GM23338 (cell line): ENCODE results near the gene ARHGAP4. TPM values are rescaled to one million over a fixed set of nuclear protein-coding genes. Genes with fewer than 3 reads are reported as not detected.

ENCODE experiments used
- ATAC-seq: fragments of 200-7000 bp; cut with Tn5 transposase; 3 replicates; pipeline ENCODE4 v1.9.1; 2020
- DNase-seq: peaks from one replicate; pipeline ENCODE4 v3.0.0-alpha.2; 2015; ENCODE audit warnings: low spot score
- H2AFZ ChIP-seq: fragments of 200-600 bp; sonication (generic); 2 replicates; pipeline ENCODE4 v1.8.0; 2016; ENCODE audit warnings: antibody characterized with exemption, mild to moderate bottlenecking, moderate library complexity
- H3F3A ChIP-seq: fragments of 200-600 bp; sonication (generic); replicated peaks from 2 replicates; pipeline ENCODE4 v1.8.0; 2017; ENCODE audit warnings: antibody characterized with exemption, mixed run types, low read depth
- H3K27ac ChIP-seq: fragments of 200-600 bp; sonication (generic); 2 replicates; pipeline ENCODE4 v1.6.1; 2016; ENCODE audit warnings: low read depth
- H3K27me3 ChIP-seq: fragments of 200-600 bp; sonication (generic); 2 replicates; pipeline ENCODE4 v1.8.0; 2016; ENCODE audit warnings: mild to moderate bottlenecking, mixed run types, moderate library complexity; ENCODE audit not compliant: insufficient read depth
- H3K36me3 ChIP-seq: fragments of 200-600 bp; sonication (generic); 2 replicates; pipeline ENCODE4 v1.8.0; 2016; ENCODE audit warnings: mild to moderate bottlenecking; ENCODE audit not compliant: insufficient read depth
- H3K4me1 ChIP-seq: fragments of 200-600 bp; sonication (generic); 2 replicates; pipeline ENCODE4 v1.8.0; 2016; ENCODE audit warnings: mild to moderate bottlenecking, moderate library complexity; ENCODE audit not compliant: insufficient read depth
- H3K4me2 ChIP-seq: fragments of 200-600 bp; sonication (generic); 2 replicates; pipeline ENCODE4 v1.7.1; 2017; ENCODE audit warnings: mixed run types
- H3K4me3 ChIP-seq: fragments of 200-600 bp; sonication (generic); 2 replicates; pipeline ENCODE4 v1.6.1; 2016; ENCODE audit warnings: mixed run types
- H3K79me2 ChIP-seq: fragments of 200-600 bp; sonication (generic); replicated peaks from 2 replicates; pipeline ENCODE4 v1.8.0; 2017; ENCODE audit warnings: mild to moderate bottlenecking; ENCODE audit not compliant: insufficient read depth
- H3K9me2 ChIP-seq: fragments of 200-600 bp; sonication (generic); 2 replicates; pipeline ENCODE4 v1.8.0; 2017; ENCODE audit not compliant: insufficient read depth
- H4K20me1 ChIP-seq: fragments of 200-600 bp; sonication (generic); replicated peaks from 2 replicates; pipeline ENCODE4 v1.8.0; 2017; ENCODE audit warnings: mild to moderate bottlenecking; ENCODE audit not compliant: insufficient read depth
- H3K27ac Mint-ChIP-seq: 2 replicates; pipeline ENCODE4 v1.8.0; 2020; ENCODE audit warnings: inconsistent platforms, mild to moderate bottlenecking, moderate library complexity, mixed read lengths
- H3K27me3 Mint-ChIP-seq: 3 replicates; pipeline ENCODE4 v1.8.0; 2022; ENCODE audit warnings: low read depth, mild to moderate bottlenecking, moderate library complexity, mixed read lengths, inconsistent platforms; ENCODE audit not compliant: insufficient read depth, poor library complexity
- H3K36me3 Mint-ChIP-seq: 3 replicates; pipeline ENCODE4 v1.8.0; 2021; ENCODE audit warnings: low read depth, mild to moderate bottlenecking, inconsistent platforms, moderate library complexity, mixed read lengths
- H3K4me1 Mint-ChIP-seq: 3 replicates; pipeline ENCODE4 v1.8.0; 2020; ENCODE audit warnings: mild to moderate bottlenecking, inconsistent platforms, mixed read lengths
- H3K4me3 Mint-ChIP-seq: 3 replicates; pipeline ENCODE4 v1.8.0; 2021; ENCODE audit warnings: moderate library complexity, mild to moderate bottlenecking, inconsistent platforms, mixed read lengths
- H3K9me3 Mint-ChIP-seq: 3 replicates; pipeline ENCODE4 v1.8.0; 2020; ENCODE audit warnings: moderate library complexity, mild to moderate bottlenecking, inconsistent platforms, mixed read lengths
- CREB1 ChIP-seq: fragments of 250-450 bp; sonication (Bioruptor Pico); IDR thresholded peaks from 2 replicates; pipeline ENCODE4 v1.5.0; 2020; ENCODE audit warnings: low read depth, mild to moderate bottlenecking, moderate library complexity
- EZH2 ChIP-seq: fragments of 200-600 bp; sonication (generic); IDR thresholded peaks from one replicate; pipeline ENCODE4 v1.8.0; 2017; ENCODE audit warnings: antibody characterized with exemption, mild to moderate bottlenecking, low read depth; ENCODE audit not compliant: unreplicated experiment
- EZH2phosphoT487 ChIP-seq: fragments of 200-600 bp; sonication (generic); IDR thresholded peaks from one replicate; pipeline ENCODE4 v1.8.1; 2018; ENCODE audit warnings: antibody characterized with exemption; ENCODE audit not compliant: unreplicated experiment
- JUNB ChIP-seq: IDR thresholded peaks from one replicate; pipeline ENCODE4 v1.6.1; 2016; ENCODE audit warnings: antibody characterized with exemption; ENCODE audit not compliant: unreplicated experiment
- NANOG ChIP-seq: IDR thresholded peaks from 2 replicates; pipeline ENCODE4 v1.6.1; 2016; ENCODE audit warnings: antibody characterized with exemption, borderline replicate concordance
- POLR2AphosphoS5 ChIP-seq: IDR thresholded peaks from 2 replicates; pipeline ENCODE4 v1.6.1; 2016; ENCODE audit warnings: antibody characterized with exemption, low read depth
- STAT1 ChIP-seq: IDR thresholded peaks from one replicate; pipeline ENCODE4 v1.6.1; 2016; ENCODE audit warnings: antibody characterized with exemption; ENCODE audit not compliant: unreplicated experiment
- ZNF114 ChIP-seq: fragments of 250-450 bp; sonication (Bioruptor Pico); IDR thresholded peaks from 2 replicates; pipeline ENCODE4 v1.5.0; 2020; ENCODE audit warnings: mild to moderate bottlenecking, moderate library complexity
- ZNF331 ChIP-seq: fragments of 250-450 bp; sonication (Bioruptor Pico); IDR thresholded peaks from 2 replicates; pipeline ENCODE4 v1.5.0; 2020; ENCODE audit warnings: low read depth, mild to moderate bottlenecking, moderate library complexity
- polyA plus RNA-seq: library from polyadenylated mRNA; unstranded; fragments of >200 nt; fragmentation: Nextera tagmentation; extraction: Ambion mirVana; gene quantifications from 2 replicates; pipeline ENCODE4 v1.2.1, GENCODE V29; 2016
- total RNA-seq: library from RNA; depleted of rRNA; stranded (reverse); fragments of >200 nt; shearing (Covaris generic); gene quantifications from 2 replicates; pipeline ENCODE4 v1.2.3, GENCODE V29; 2014
- TF ChIP-seq, protein P1 (sequence below): fragments of 250-450 bp; sonication (Bioruptor Pico); IDR thresholded peaks from 2 replicates; pipeline ENCODE4 v1.5.0; 2020; ENCODE audit warnings: mild to moderate bottlenecking, moderate library complexity
- TF ChIP-seq, protein P2 (sequence below), 2 experiments: fragments of 200-600 bp in 1 of 2; sonication (generic) in 1 of 2; conservative IDR thresholded peaks; 2 replicates each; pipeline versions ENCODE4 v1.5.1 to v1.6.1; 2016 to 2017; ENCODE audit warnings: antibody characterized with exemption in 2 of 2, low read depth in 2 of 2, mild to moderate bottlenecking in 2 of 2, moderate library complexity in 1 of 2
- TF ChIP-seq, protein P3 (sequence below): IDR thresholded peaks from one replicate; pipeline ENCODE4 v1.6.1; 2018; ENCODE audit warnings: antibody characterized with exemption; ENCODE audit not compliant: unreplicated experiment
- TF ChIP-seq, protein P4 (sequence below): IDR thresholded peaks from 2 replicates; pipeline ENCODE4 v1.6.1; 2016; ENCODE audit warnings: antibody characterized with exemption

ARHGAP4 gene
- total and polyA plus RNA-seq, 2 experiments from 2014 or later = 21.5 to 59.5 TPM

DNA sequence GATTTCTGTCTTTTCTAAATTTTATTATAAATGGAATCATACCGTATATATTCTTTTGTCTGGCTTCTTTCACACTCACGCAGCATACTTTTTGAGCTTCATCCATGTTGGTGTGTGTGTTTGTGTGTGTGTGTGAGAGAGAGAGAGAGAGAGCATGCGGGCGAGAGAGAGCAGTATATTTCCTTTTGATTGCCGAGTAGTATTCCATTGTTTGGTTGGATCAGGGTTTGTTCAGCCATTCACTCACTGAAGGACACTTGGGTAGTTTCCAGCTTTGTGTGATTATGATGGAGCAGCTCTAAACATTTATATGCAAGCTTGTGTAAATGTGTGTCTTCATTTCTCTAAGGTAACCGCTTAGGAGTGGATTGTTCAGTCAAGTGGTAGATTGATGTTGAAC, 36.9 kb downstream of the ARHGAP4 start:
- no peak for DNase-seq
- Histone ChIP-seq H3K9me2 (no peaks in the 10 kb centered on the region), H4K20me1 (no peaks in the 10 kb centered on the region), H3K4me3 (no peak overlapping the region), H3K27ac (no peak overlapping the region), H3F3A (no peaks in the 10 kb centered on the region), H3K4me1 (peaks cover 7% of the 10 kb centered on the region; the same call in 1 of the 2 replicates), H3K79me2 (no peaks in the 10 kb centered on the region), H3K27me3 (no peaks in the 10 kb centered on the region; the same call in 1 of the 2 replicates), H3K4me2 (no peak overlapping the region), H3K36me3 (no peaks in the 10 kb centered on the region), H2AFZ (no peak overlapping the region)
- no peak for ATAC-seq
- Mint-ChIP-seq H3K27ac (no peak overlapping the region), H3K4me1 (peaks cover 16% of the 10 kb centered on the region), H3K4me3 (no peak overlapping the region), H3K27me3 (peaks cover 6% of the 10 kb centered on the region), H3K9me3 (no peaks in the 10 kb centered on the region; the same call in 2 of the 3 replicates), H3K36me3 (no peaks in the 10 kb centered on the region; the same call in 2 of the 3 replicates)
- TF ChIP-seq STAT1 = no peak
- no peak for TF ChIP-seq NANOG
- TF ChIP-seq, protein P1, sequence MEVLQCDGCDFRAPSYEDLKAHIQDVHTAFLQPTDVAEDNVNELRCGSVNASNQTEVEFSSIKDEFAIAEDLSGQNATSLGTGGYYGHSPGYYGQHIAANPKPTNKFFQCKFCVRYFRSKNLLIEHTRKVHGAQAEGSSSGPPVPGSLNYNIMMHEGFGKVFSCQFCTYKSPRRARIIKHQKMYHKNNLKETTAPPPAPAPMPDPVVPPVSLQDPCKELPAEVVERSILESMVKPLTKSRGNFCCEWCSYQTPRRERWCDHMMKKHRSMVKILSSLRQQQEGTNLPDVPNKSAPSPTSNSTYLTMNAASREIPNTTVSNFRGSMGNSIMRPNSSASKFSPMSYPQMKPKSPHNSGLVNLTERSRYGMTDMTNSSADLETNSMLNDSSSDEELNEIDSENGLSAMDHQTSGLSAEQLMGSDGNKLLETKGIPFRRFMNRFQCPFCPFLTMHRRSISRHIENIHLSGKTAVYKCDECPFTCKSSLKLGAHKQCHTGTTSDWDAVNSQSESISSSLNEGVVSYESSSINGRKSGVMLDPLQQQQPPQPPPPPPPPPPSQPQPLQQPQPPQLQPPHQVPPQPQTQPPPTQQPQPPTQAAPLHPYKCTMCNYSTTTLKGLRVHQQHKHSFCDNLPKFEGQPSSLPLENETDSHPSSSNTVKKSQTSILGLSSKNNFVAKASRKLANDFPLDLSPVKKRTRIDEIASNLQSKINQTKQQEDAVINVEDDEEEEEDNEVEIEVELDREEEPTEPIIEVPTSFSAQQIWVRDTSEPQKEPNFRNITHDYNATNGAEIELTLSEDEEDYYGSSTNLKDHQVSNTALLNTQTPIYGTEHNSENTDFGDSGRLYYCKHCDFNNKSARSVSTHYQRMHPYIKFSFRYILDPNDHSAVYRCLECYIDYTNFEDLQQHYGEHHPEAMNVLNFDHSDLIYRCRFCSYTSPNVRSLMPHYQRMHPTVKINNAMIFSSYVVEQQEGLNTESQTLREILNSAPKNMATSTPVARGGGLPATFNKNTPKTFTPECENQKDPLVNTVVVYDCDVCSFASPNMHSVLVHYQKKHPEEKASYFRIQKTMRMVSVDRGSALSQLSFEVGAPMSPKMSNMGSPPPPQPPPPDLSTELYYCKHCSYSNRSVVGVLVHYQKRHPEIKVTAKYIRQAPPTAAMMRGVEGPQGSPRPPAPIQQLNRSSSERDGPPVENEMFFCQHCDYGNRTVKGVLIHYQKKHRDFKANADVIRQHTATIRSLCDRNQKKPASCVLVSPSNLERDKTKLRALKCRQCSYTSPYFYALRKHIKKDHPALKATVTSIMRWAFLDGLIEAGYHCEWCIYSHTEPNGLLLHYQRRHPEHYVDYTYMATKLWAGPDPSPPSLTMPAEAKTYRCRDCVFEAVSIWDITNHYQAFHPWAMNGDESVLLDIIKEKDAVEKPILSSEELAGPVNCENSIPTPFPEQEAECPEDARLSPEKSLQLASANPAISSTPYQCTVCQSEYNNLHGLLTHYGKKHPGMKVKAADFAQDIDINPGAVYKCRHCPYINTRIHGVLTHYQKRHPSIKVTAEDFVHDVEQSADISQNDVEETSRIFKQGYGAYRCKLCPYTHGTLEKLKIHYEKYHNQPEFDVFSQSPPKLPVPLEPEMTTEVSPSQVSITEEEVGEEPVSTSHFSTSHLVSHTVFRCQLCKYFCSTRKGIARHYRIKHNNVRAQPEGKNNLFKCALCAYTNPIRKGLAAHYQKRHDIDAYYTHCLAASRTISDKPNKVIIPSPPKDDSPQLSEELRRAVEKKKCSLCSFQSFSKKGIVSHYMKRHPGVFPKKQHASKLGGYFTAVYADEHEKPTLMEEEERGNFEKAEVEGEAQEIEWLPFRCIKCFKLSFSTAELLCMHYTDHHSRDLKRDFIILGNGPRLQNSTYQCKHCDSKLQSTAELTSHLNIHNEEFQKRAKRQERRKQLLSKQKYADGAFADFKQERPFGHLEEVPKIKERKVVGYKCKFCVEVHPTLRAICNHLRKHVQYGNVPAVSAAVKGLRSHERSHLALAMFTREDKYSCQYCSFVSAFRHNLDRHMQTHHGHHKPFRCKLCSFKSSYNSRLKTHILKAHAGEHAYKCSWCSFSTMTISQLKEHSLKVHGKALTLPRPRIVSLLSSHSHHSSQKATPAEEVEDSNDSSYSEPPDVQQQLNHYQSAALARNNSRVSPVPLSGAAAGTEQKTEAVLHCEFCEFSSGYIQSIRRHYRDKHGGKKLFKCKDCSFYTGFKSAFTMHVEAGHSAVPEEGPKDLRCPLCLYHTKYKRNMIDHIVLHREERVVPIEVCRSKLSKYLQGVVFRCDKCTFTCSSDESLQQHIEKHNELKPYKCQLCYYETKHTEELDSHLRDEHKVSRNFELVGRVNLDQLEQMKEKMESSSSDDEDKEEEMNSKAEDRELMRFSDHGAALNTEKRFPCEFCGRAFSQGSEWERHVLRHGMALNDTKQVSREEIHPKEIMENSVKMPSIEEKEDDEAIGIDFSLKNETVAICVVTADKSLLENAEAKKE (CRISPR knock-in tag) = no peak
- no peak for TF ChIP-seq POLR2AphosphoS5
- TF ChIP-seq ZNF331 (CRISPR knock-in tag) = no peak
- TF ChIP-seq, protein P2, sequence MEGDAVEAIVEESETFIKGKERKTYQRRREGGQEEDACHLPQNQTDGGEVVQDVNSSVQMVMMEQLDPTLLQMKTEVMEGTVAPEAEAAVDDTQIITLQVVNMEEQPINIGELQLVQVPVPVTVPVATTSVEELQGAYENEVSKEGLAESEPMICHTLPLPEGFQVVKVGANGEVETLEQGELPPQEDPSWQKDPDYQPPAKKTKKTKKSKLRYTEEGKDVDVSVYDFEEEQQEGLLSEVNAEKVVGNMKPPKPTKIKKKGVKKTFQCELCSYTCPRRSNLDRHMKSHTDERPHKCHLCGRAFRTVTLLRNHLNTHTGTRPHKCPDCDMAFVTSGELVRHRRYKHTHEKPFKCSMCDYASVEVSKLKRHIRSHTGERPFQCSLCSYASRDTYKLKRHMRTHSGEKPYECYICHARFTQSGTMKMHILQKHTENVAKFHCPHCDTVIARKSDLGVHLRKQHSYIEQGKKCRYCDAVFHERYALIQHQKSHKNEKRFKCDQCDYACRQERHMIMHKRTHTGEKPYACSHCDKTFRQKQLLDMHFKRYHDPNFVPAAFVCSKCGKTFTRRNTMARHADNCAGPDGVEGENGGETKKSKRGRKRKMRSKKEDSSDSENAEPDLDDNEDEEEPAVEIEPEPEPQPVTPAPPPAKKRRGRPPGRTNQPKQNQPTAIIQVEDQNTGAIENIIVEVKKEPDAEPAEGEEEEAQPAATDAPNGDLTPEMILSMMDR (conservative IDR thresholded peaks at IDR 0.05; ENCODE audit: low read depth in 2 of 2) = no peak
- TF ChIP-seq, protein P3, sequence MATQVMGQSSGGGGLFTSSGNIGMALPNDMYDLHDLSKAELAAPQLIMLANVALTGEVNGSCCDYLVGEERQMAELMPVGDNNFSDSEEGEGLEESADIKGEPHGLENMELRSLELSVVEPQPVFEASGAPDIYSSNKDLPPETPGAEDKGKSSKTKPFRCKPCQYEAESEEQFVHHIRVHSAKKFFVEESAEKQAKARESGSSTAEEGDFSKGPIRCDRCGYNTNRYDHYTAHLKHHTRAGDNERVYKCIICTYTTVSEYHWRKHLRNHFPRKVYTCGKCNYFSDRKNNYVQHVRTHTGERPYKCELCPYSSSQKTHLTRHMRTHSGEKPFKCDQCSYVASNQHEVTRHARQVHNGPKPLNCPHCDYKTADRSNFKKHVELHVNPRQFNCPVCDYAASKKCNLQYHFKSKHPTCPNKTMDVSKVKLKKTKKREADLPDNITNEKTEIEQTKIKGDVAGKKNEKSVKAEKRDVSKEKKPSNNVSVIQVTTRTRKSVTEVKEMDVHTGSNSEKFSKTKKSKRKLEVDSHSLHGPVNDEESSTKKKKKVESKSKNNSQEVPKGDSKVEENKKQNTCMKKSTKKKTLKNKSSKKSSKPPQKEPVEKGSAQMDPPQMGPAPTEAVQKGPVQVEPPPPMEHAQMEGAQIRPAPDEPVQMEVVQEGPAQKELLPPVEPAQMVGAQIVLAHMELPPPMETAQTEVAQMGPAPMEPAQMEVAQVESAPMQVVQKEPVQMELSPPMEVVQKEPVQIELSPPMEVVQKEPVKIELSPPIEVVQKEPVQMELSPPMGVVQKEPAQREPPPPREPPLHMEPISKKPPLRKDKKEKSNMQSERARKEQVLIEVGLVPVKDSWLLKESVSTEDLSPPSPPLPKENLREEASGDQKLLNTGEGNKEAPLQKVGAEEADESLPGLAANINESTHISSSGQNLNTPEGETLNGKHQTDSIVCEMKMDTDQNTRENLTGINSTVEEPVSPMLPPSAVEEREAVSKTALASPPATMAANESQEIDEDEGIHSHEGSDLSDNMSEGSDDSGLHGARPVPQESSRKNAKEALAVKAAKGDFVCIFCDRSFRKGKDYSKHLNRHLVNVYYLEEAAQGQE = no peak
- TF ChIP-seq, protein P4, sequence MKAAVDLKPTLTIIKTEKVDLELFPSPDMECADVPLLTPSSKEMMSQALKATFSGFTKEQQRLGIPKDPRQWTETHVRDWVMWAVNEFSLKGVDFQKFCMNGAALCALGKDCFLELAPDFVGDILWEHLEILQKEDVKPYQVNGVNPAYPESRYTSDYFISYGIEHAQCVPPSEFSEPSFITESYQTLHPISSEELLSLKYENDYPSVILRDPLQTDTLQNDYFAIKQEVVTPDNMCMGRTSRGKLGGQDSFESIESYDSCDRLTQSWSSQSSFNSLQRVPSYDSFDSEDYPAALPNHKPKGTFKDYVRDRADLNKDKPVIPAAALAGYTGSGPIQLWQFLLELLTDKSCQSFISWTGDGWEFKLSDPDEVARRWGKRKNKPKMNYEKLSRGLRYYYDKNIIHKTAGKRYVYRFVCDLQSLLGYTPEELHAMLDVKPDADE = no peak
- TF ChIP-seq CREB1 = no peak
- no peak for TF ChIP-seq JUNB
- no peak for TF ChIP-seq EZH2
- TF ChIP-seq ZNF114 = no peak
- no peak for TF ChIP-seq EZH2phosphoT487
